Left lung (tissue), 10 donors: Measurements from ENCODE around the gene POU6F2. TPM values are rescaled to one million over a fixed set of nuclear protein-coding genes. Genes with fewer than 3 reads are reported as not detected.

Experiments used
- ATAC-seq: fragments of 200-7000 bp; cut with Tn5 transposase; one replicate; pipeline ENCODE4 v1.9.1; 2020; ENCODE audit warnings: moderate library complexity
- DNase-seq, 4 donors: peaks; one replicate each; pipeline ENCODE4 v3.0.0-alpha.2; 2013 to 2020
- H3K27ac ChIP-seq, 2 donors: fragments of 200-600 bp; sonication (generic) in 1 of 2; one replicate each; pipeline versions ENCODE4 v1.5.0 to v1.8.0; 2020 to 2021
- H3K27me3 ChIP-seq, 2 donors: fragments of 200-600 bp; sonication (generic) in 1 of 2; one replicate each; pipeline versions ENCODE4 v1.5.0 to v1.8.0; 2020 to 2021
- H3K36me3 ChIP-seq, 2 donors: fragments of 200-600 bp; sonication (generic) in 1 of 2; one replicate each; pipeline versions ENCODE4 v1.5.0 to v1.8.0; 2020 to 2021
- H3K4me1 ChIP-seq, 2 donors: fragments of 200-600 bp; one replicate each; pipeline ENCODE4 v1.8.0; 2021
- H3K4me3 ChIP-seq, 2 donors: fragments of 200-600 bp; sonication (generic) in 1 of 2; one replicate each; pipeline versions ENCODE4 v1.5.0 to v1.8.0; 2020 to 2021; ENCODE audit warnings: mild to moderate bottlenecking in 1 of 2
- H3K9me3 ChIP-seq, 2 donors: fragments of 200-600 bp; sonication (generic) in 1 of 2; one replicate each; pipeline versions ENCODE4 v1.5.0 to v1.8.0; 2020 to 2021
- CTCF ChIP-seq, 2 donors: fragments of 200-600 bp; sonication (generic) in 1 of 2; IDR thresholded peaks; one replicate each; pipeline versions ENCODE4 v1.5.0 to v1.8.0; 2021; ENCODE audit warnings: antibody characterized with exemption in 2 of 2
- intact Hi-C, 2 donors: fragments of 100-400 bp; cut with DNase I; formaldehyde crosslinking; loops; one replicate each; pipeline versions ENCODE4 v1.11.2 to v1.14.2; 2022
- polyA plus RNA-seq, 6 donors: library from polyadenylated mRNA; unstranded; fragments of 120-200 nt; gene quantifications; one replicate each; pipeline ENCODE4 v1.2.1, GENCODE V29; 2013; ENCODE audit not compliant: insufficient read length in 6 of 6
- total RNA-seq, 2 donors: library from RNA; stranded (reverse); fragmentation: NEBNext Ultra II Directional; extraction: Animal tissue kit (Norgen Biotek cat#: 25700); gene quantifications; one replicate each; pipeline ENCODE4 v1.2.1, GENCODE V29; 2021
- donor health status: DM: no; HTN: yes; CAD: no.
- donor health status: DM: no; HTN: no; CAD: no.

POU6F2 gene
- total and polyA plus RNA-seq, 8 donors, result 0.08 to 0.32 (median 0.18) TPM; not detected in 3

- no peaks in the 10 kb centered on the region for H3K27me3 ChIP-seq
- intact Hi-C loops, result no loop called here
- H3K4me1 ChIP-seq, result no peaks in the 10 kb centered on the region
- H3K9me3 ChIP-seq, result peaks cover 0 to 10% of the 10 kb centered on the region in 2 donors
- no peak for ATAC-seq
- TF ChIP-seq CTCF (IDR thresholded peaks at IDR 0.05), result no peak
- H3K27ac ChIP-seq, result no peak overlapping the region
- H3K36me3 ChIP-seq, result no peaks in the 10 kb centered on the region
- no peak overlapping the region for H3K4me3 ChIP-seq
- no peak for DNase-seq
These were observed 45.1 kb downstream of the POU6F2 start for GRCh38 chr7:39022796-39023195.

- no peak for DNase-seq
- no peak for TF ChIP-seq CTCF (IDR thresholded peaks at IDR 0.05)
- intact Hi-C loops, result no loop called here
- no peaks in the 10 kb centered on the region for H3K4me1 ChIP-seq
- no peak overlapping the region for H3K4me3 ChIP-seq
- no peaks in the 10 kb centered on the region for H3K36me3 ChIP-seq
- peaks cover 0 to 9% of the 10 kb centered on the region in 2 donors for H3K9me3 ChIP-seq
- H3K27ac ChIP-seq, result no peak overlapping the region
- no peak for ATAC-seq
- no peaks in the 10 kb centered on the region for H3K27me3 ChIP-seq
These were observed 49.8 kb downstream of the POU6F2 start for GRCh38 chr7:39027491-39027890.

GRCh38 chr7:39033885-39034624 lies 56.3 kb downstream of the POU6F2 start:
- H3K4me3 ChIP-seq, result no peak overlapping the region
- ATAC-seq (no peak), DNase-seq (no peak)
- no peaks in the 10 kb centered on the region for H3K36me3 ChIP-seq
- H3K27me3 ChIP-seq, result no peaks in the 10 kb centered on the region
- TF ChIP-seq CTCF (IDR thresholded peaks at IDR 0.05), result no peak
- no peaks in the 10 kb centered on the region for H3K4me1 ChIP-seq
- no peaks in the 10 kb centered on the region for H3K9me3 ChIP-seq
- no peak overlapping the region for H3K27ac ChIP-seq
- intact Hi-C loops, result no loop called here

GRCh38 chr7:39035156-39035555 lies 57.4 kb downstream of the POU6F2 start:
- H3K27ac ChIP-seq, result no peak overlapping the region
- H3K4me3 ChIP-seq, result no peak overlapping the region
- H3K4me1 ChIP-seq, result no peaks in the 10 kb centered on the region
- no peaks in the 10 kb centered on the region for H3K36me3 ChIP-seq
- H3K9me3 ChIP-seq, result no peaks in the 10 kb centered on the region
- DNase-seq (no peak), ATAC-seq (no peak)
- intact Hi-C loops, result no loop called here
- no peaks in the 10 kb centered on the region for H3K27me3 ChIP-seq
- TF ChIP-seq CTCF (IDR thresholded peaks at IDR 0.05), result no peak

- H3K4me3 ChIP-seq, result no peak overlapping the region
- DNase-seq (no peak), ATAC-seq (no peak)
- no peak for TF ChIP-seq CTCF (IDR thresholded peaks at IDR 0.05)
- no peaks in the 10 kb centered on the region for H3K9me3 ChIP-seq
- H3K27me3 ChIP-seq, result no peaks in the 10 kb centered on the region
- no peak overlapping the region for H3K27ac ChIP-seq
- H3K4me1 ChIP-seq, result no peaks in the 10 kb centered on the region
- H3K36me3 ChIP-seq, result no peaks in the 10 kb centered on the region
- intact Hi-C loops, result no loop called here
These were observed 58.2 kb downstream of the POU6F2 start for GRCh38 chr7:39035903-39036302.
